CD8-positive, alpha-beta memory T cell (primary cell): ENCODE measurements around the gene MRPL54. TPM values are rescaled to one million over a fixed set of nuclear protein-coding genes. Genes with fewer than 3 reads are reported as not detected.
A peak's percentile ranks its signal among the peaks of the same experiment; 100 is the strongest.

Experiments
- CTCF ChIA-PET: fragments of 350-600 bp; sonication (Branson Sonifier 250); formaldehyde crosslinking; loops from one replicate; lab custom pipeline; 2021; ENCODE audit warnings: antibody characterized with exemption; lab: Charles Lee
- POLR2A ChIA-PET: fragments of 350-600 bp; sonication (Branson Sonifier 250); formaldehyde crosslinking; loops from one replicate; lab custom pipeline; 2021; ENCODE audit warnings: antibody characterized with exemption; lab: Charles Lee
- DNase-seq, 5 donors: peaks; one replicate each; pipeline versions ENCODE4 v3.0.0 to v3.0.0-alpha.2; 2020 to 2022; ENCODE audit warnings: mixed read lengths in 1 of 5
- H3K27ac ChIP-seq: one replicate; pipeline ENCODE4 v1.7.0; 2013; ENCODE audit warnings: low read depth, mild to moderate bottlenecking, low read length, moderate library complexity
- H3K27me3 ChIP-seq: 2 replicates; pipeline ENCODE4 v1.7.0; 2013; ENCODE audit warnings: low read length, mild to moderate bottlenecking; ENCODE audit not compliant: insufficient read depth, poor library complexity, severe bottlenecking
- H3K36me3 ChIP-seq: 2 replicates; pipeline ENCODE4 v1.7.0; 2013; ENCODE audit warnings: mild to moderate bottlenecking, low read length, moderate library complexity; ENCODE audit not compliant: insufficient read depth
- H3K4me1 ChIP-seq: 2 replicates; pipeline ENCODE4 v1.7.0; 2013; ENCODE audit warnings: mild to moderate bottlenecking, low read length, moderate library complexity; ENCODE audit not compliant: insufficient read depth
- H3K4me3 ChIP-seq: 2 replicates; pipeline ENCODE4 v1.7.0; 2013; ENCODE audit warnings: mild to moderate bottlenecking, low read length
- H3K9me3 ChIP-seq: 2 replicates; pipeline ENCODE4 v1.7.0; 2013; ENCODE audit warnings: mild to moderate bottlenecking, low read length
- H3K27ac Mint-ChIP-seq, 8 donors: one replicate each; pipeline ENCODE4 v1.8.0; 2020 to 2021; ENCODE audit warnings: mixed read lengths in 8 of 8, mild to moderate bottlenecking in 6 of 8, inconsistent platforms in 3 of 8, moderate library complexity in 3 of 8
- H3K27me3 Mint-ChIP-seq, 2 donors: one replicate each; pipeline ENCODE4 v1.8.0; 2020 to 2021; ENCODE audit warnings: mixed read lengths in 2 of 2, mild to moderate bottlenecking in 1 of 2, moderate library complexity in 1 of 2
- H3K36me3 Mint-ChIP-seq, 3 donors: one replicate each; pipeline ENCODE4 v1.8.0; 2020 to 2021; ENCODE audit warnings: mixed read lengths in 3 of 3, inconsistent platforms in 1 of 3, mild to moderate bottlenecking in 1 of 3
- H3K4me1 Mint-ChIP-seq, 3 donors: one replicate each; pipeline ENCODE4 v1.8.0; 2020 to 2021; ENCODE audit warnings: mixed read lengths in 3 of 3, inconsistent platforms in 1 of 3, mild to moderate bottlenecking in 1 of 3
- H3K4me3 Mint-ChIP-seq, 7 donors: one replicate each; pipeline ENCODE4 v1.8.0; 2020 to 2021; ENCODE audit warnings: mixed read lengths in 7 of 7, mild to moderate bottlenecking in 6 of 7, moderate library complexity in 4 of 7, inconsistent platforms in 2 of 7
- H3K9me3 Mint-ChIP-seq, 5 donors: one replicate each; pipeline ENCODE4 v1.8.0; 2020 to 2022; ENCODE audit warnings: mixed read lengths in 5 of 5, mild to moderate bottlenecking in 3 of 5, moderate library complexity in 2 of 5, inconsistent platforms in 1 of 5
- polyA plus RNA-seq: library from polyadenylated mRNA; unstranded; fragments of 300-500 nt; fragmentation: Illumina TruSeq; gene quantifications from one replicate; pipeline ENCODE4 v1.2.3, GENCODE V29; 2021
- total RNA-seq, 2 experiments: library from RNA; stranded (reverse); gene quantifications; one replicate each; pipeline ENCODE4 v1.2.3, GENCODE V29; 2021

Gene MRPL54
- total and polyA plus RNA-seq, 3 experiments from 2014 or later: 85.0 to 113 (median 95.3) TPM

GRCh38 chr19:3722443-3723109, 39.9 kb upstream of the MRPL54 start:
- H3K4me1 Mint-ChIP-seq: peaks cover 9 to 22% (median 13%) of the 10 kb centered on the region in 3 donors
- Histone ChIP-seq H3K4me3 (peak overlapping the region; percentile 42), H3K9me3 (no peaks in the 10 kb centered on the region), H3K36me3 (no peaks in the 10 kb centered on the region), H3K4me1 (peaks cover 16% of the 10 kb centered on the region), H3K27me3 (peaks cover 5% of the 10 kb centered on the region), H3K27ac (no peak overlapping the region)
- peak overlapping the region; percentile 72 to 91 (median 81) for H3K4me3 Mint-ChIP-seq
- DNase-seq: no peak
- peaks cover 7 to 20% of the 10 kb centered on the region in 2 donors for H3K27me3 Mint-ChIP-seq
- ChIA-PET POLR2A (interaction anchor here (1.1 kb wide), 1 partner anchor 90 kb away, joined by 3 read pairs; no protein-coding TSS in a partner anchor), CTCF (interaction anchor here (0.9 to 1.9 kb wide), 3 partner anchors 35 to 99 kb away, joined by 4 to 8 read pairs (median 4); partner anchors contain the start of gene MRPL54)
- peak overlapping the region in 5 of 8 donors; percentile 7 to 92 (median 47) for H3K27ac Mint-ChIP-seq
- H3K9me3 Mint-ChIP-seq: no peaks in the 10 kb centered on the region
- no peaks in the 10 kb centered on the region for H3K36me3 Mint-ChIP-seq

GRCh38 chr19:3723110-3723488, 39.4 kb upstream of the MRPL54 start:
- Histone ChIP-seq H3K27me3 (peaks cover 5% of the 10 kb centered on the region), H3K9me3 (no peaks in the 10 kb centered on the region), H3K27ac (no peak overlapping the region), H3K4me1 (peaks cover 16% of the 10 kb centered on the region), H3K36me3 (no peaks in the 10 kb centered on the region), H3K4me3 (no peak overlapping the region)
- peak overlapping the region in 4 of 8 donors; percentile 7 to 90 (median 60) for H3K27ac Mint-ChIP-seq
- peaks cover 7 to 20% of the 10 kb centered on the region in 2 donors for H3K27me3 Mint-ChIP-seq
- H3K4me1 Mint-ChIP-seq: peaks cover 9 to 22% (median 13%) of the 10 kb centered on the region in 3 donors
- H3K36me3 Mint-ChIP-seq: no peaks in the 10 kb centered on the region
- POLR2A ChIA-PET: no interaction called here
- H3K9me3 Mint-ChIP-seq: no peaks in the 10 kb centered on the region
- CTCF ChIA-PET: no interaction called here
- peak overlapping the region in 5 of 7 donors; percentile 2 to 61 (median 43) for H3K4me3 Mint-ChIP-seq
- no peak for DNase-seq

- CTCF ChIA-PET: no interaction called here
These were observed 38.6 kb upstream of the MRPL54 start for GRCh38 chr19:3723883-3724282.

DNA sequence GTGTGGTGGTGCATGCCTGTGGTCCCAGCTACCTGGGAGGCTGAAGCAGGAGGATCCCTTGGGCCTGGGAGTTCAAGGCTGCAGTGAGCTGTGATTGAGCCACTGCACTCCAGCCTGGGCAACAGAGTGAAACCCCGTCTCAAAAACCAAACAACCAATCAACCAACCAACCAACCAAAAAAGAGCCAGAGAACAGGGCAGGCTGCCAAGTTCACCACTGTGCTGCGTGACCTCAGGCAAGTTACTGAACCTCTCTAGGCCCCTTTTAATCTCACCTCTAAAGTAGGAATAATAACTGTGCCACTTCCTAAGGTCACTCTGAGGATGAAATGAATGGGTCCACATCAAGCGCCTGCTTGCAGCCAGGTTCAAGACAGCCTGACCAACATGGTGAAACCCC, 37.4 kb upstream of the MRPL54 start:
- H3K4me3 ChIP-seq: no peak overlapping the region
- Mint-ChIP-seq H3K4me3 (no peak overlapping the region), H3K36me3 (peaks cover 0 to 2% (median 0%) of the 10 kb centered on the region in 3 donors), H3K4me1 (peaks cover 6 to 22% (median 9%) of the 10 kb centered on the region in 3 donors), H3K27me3 (peaks cover 4 to 13% of the 10 kb centered on the region in 2 donors), H3K9me3 (no peaks in the 10 kb centered on the region), H3K27ac (peak overlapping the region in 3 of 8 donors; percentile 23 to 80 (median 47))
- peaks cover 16% of the 10 kb centered on the region for H3K4me1 ChIP-seq
- H3K9me3 ChIP-seq: no peaks in the 10 kb centered on the region
- POLR2A ChIA-PET: no interaction called here
- CTCF ChIA-PET: interaction anchor here (1.4 kb wide), 1 partner anchor 12 kb away, joined by 3 read pairs; no protein-coding TSS in a partner anchor
- no peak for DNase-seq
- no peaks in the 10 kb centered on the region for H3K36me3 ChIP-seq
- H3K27me3 ChIP-seq: peaks cover 2% of the 10 kb centered on the region
- no peak overlapping the region for H3K27ac ChIP-seq

More at GRCh38 chr19:3723883-3724282, 38.6 kb upstream of the MRPL54 start:
- peaks cover 5% of the 10 kb centered on the region for H3K27me3 ChIP-seq
- no peak for DNase-seq
- Mint-ChIP-seq H3K36me3 (no peaks in the 10 kb centered on the region), H3K4me3 (no peak overlapping the region), H3K4me1 (peaks cover 9 to 22% (median 13%) of the 10 kb centered on the region in 3 donors), H3K27ac (no peak overlapping the region), H3K9me3 (no peaks in the 10 kb centered on the region), H3K27me3 (peaks cover 7 to 20% of the 10 kb centered on the region in 2 donors)
- no peaks in the 10 kb centered on the region for H3K9me3 ChIP-seq
- H3K4me1 ChIP-seq: peaks cover 16% of the 10 kb centered on the region
- H3K27ac ChIP-seq: no peak overlapping the region
- POLR2A ChIA-PET: interaction anchor here (0.6 kb wide), 1 partner anchor 299 kb away, joined by 3 read pairs; no protein-coding TSS in a partner anchor
- no peak overlapping the region for H3K4me3 ChIP-seq
- no peaks in the 10 kb centered on the region for H3K36me3 ChIP-seq

- Mint-ChIP-seq H3K36me3 (peaks cover 0 to 2% (median 0%) of the 10 kb centered on the region in 3 donors), H3K27me3 (peaks cover 4 to 9% of the 10 kb centered on the region in 2 donors), H3K4me3 (no peak overlapping the region), H3K4me1 (peaks cover 6 to 22% (median 9%) of the 10 kb centered on the region in 3 donors), H3K27ac (no peak overlapping the region), H3K9me3 (no peaks in the 10 kb centered on the region)
- DNase-seq: no peak
- Histone ChIP-seq H3K4me3 (no peak overlapping the region), H3K27ac (no peak overlapping the region), H3K27me3 (no peaks in the 10 kb centered on the region), H3K4me1 (peaks cover 11% of the 10 kb centered on the region), H3K36me3 (no peaks in the 10 kb centered on the region), H3K9me3 (no peaks in the 10 kb centered on the region)
- ChIA-PET CTCF (interaction anchor here (1.4 kb wide), 1 partner anchor 13 kb away, joined by 3 read pairs; no protein-coding TSS in a partner anchor), POLR2A (no interaction called here)
These were observed 36.7 kb upstream of the MRPL54 start for GRCh38 chr19:3725640-3726310.

DNA sequence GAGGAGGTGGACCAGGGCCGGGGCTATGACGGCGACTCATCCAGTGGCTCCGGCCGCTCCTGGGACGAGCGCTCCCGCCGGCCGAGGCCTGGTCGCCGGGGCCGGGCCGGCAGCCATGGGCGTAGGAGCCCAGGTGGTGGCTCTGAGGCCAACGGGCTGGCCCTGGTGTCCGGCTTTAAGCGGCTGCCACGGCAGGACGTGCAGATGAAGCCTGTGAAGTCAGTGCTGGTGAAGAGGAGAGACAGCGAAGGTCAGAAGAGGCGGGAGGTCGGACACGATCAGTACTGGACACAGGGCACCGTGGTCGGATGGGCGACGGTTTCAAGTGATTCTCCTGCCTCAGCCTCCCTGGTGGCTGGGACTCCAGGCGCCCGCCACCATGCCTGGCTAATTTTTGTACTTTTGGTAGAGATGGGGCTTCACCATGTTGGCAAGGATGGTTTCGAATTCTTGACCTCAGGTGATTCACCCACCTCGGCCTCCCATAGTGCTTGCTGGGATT, 32.0 kb upstream of the MRPL54 start:
- no peak overlapping the region for H3K27ac Mint-ChIP-seq
- Histone ChIP-seq H3K27ac (no peak overlapping the region), H3K27me3 (no peaks in the 10 kb centered on the region), H3K36me3 (no peaks in the 10 kb centered on the region), H3K4me3 (no peak overlapping the region), H3K4me1 (no peaks in the 10 kb centered on the region), H3K9me3 (no peaks in the 10 kb centered on the region)
- H3K36me3 Mint-ChIP-seq: peaks cover 0 to 10% (median 0%) of the 10 kb centered on the region in 3 donors
- H3K4me1 Mint-ChIP-seq: no peaks in the 10 kb centered on the region
- H3K9me3 Mint-ChIP-seq: no peaks in the 10 kb centered on the region
- CTCF ChIA-PET: no interaction called here
- POLR2A ChIA-PET: interaction anchor here (0.6 kb wide), 1 partner anchor 292 kb away, joined by 7 read pairs; no protein-coding TSS in a partner anchor
- no peaks in the 10 kb centered on the region for H3K27me3 Mint-ChIP-seq
- no peak for DNase-seq
- H3K4me3 Mint-ChIP-seq: no peak overlapping the region

DNA sequence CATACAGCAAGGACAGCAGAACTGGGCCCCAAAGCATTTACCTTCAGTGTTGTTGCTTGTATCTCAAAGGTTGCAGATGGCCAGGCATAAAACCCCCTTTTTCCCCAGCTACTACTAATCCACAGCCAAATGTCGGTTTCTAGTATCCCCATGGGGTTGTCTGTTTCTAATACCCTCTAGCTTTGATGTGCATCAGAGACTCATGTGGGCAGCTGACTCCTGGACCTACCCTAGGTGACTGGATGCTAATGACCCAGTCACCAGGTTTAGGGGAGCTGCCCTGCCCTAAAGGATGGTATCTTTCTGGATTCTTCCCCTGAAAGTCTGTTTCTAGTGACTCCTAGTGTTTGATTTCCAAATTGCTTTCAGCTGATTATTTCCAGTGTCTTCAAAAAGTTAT, 30.4 kb upstream of the MRPL54 start:
- no peaks in the 10 kb centered on the region for H3K4me1 ChIP-seq
- no peak for DNase-seq
- H3K27ac ChIP-seq: no peak overlapping the region
- H3K27me3 ChIP-seq: no peaks in the 10 kb centered on the region
- H3K4me3 ChIP-seq: no peak overlapping the region
- no peaks in the 10 kb centered on the region for H3K27me3 Mint-ChIP-seq
- H3K27ac Mint-ChIP-seq: peak overlapping the region in 1 of 8 donors; percentile 84
- ChIA-PET POLR2A (no interaction called here), CTCF (interaction anchor here (1.0 to 1.1 kb wide), 2 partner anchors 14 to 22 kb away, joined by 3 read pairs; no protein-coding TSS in a partner anchor)
- no peak overlapping the region for H3K4me3 Mint-ChIP-seq
- no peaks in the 10 kb centered on the region for H3K4me1 Mint-ChIP-seq
- no peaks in the 10 kb centered on the region for H3K9me3 Mint-ChIP-seq
- no peaks in the 10 kb centered on the region for H3K36me3 ChIP-seq
- H3K36me3 Mint-ChIP-seq: peaks cover 1 to 15% (median 3%) of the 10 kb centered on the region in 3 donors
- H3K9me3 ChIP-seq: no peaks in the 10 kb centered on the region
